ENCODE results near the gene NRXN3. TPM values are rescaled to one million over a fixed set of nuclear protein-coding genes. Genes with fewer than 3 reads are reported as not detected.

Gene NRXN3
- total RNA-seq, 3 donors from 2014 or later: 2.1 to 27.3 (median 2.6) TPM

DNA sequence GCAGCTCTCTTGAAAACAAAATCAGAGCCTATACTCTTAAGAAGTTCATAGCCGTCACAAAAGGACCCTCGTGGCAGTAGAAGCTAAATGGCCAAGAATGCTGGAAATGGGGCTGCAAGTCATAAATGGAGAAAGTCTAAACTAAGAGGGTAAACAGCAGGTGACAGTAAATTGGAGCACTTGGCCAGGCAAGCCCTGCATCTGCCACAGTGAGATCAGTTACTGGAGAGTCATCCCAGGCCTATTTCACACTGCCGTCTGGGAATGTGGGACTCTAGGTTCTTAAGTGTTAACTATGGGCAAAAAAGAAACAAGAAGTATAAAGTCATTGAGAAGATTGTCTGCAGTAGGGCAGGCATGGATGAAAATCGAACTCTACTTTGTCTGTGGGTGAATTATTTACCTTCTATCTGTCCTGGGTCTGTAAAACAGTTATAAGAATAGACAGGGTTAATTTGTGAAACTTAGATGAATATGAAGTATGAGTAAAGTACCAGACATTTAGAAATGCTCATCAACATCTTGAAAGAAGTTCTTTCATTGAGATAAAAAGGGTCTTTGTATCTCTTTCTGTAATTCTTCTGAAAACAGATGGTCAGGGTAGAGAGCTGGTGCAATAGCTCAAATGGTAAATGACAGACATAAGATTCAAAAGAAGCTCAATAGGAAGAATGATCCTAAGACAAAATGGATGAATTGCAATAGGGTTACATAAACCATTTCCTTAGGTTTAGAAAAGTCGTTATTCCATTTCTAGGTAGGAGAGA lies 1248.7 kb downstream of the NRXN3 start:
- DNase-seq: no peak
- Histone ChIP-seq H3K9me3 (no peaks in the 10 kb centered on the region), H3K4me3 (no peak overlapping the region), H3K36me3 (ENCODE audit: low read depth) (no peaks in the 10 kb centered on the region), H3K4me1 (ENCODE audit: low read depth) (no peaks in the 10 kb centered on the region)
- intact Hi-C loops (cut with DNase I, micrococcal nuclease): no loop called here
- TF ChIP-seq, protein P1, sequence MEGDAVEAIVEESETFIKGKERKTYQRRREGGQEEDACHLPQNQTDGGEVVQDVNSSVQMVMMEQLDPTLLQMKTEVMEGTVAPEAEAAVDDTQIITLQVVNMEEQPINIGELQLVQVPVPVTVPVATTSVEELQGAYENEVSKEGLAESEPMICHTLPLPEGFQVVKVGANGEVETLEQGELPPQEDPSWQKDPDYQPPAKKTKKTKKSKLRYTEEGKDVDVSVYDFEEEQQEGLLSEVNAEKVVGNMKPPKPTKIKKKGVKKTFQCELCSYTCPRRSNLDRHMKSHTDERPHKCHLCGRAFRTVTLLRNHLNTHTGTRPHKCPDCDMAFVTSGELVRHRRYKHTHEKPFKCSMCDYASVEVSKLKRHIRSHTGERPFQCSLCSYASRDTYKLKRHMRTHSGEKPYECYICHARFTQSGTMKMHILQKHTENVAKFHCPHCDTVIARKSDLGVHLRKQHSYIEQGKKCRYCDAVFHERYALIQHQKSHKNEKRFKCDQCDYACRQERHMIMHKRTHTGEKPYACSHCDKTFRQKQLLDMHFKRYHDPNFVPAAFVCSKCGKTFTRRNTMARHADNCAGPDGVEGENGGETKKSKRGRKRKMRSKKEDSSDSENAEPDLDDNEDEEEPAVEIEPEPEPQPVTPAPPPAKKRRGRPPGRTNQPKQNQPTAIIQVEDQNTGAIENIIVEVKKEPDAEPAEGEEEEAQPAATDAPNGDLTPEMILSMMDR (IDR thresholded peaks at IDR 0.05): no peak
- no peak for ATAC-seq

DNA sequence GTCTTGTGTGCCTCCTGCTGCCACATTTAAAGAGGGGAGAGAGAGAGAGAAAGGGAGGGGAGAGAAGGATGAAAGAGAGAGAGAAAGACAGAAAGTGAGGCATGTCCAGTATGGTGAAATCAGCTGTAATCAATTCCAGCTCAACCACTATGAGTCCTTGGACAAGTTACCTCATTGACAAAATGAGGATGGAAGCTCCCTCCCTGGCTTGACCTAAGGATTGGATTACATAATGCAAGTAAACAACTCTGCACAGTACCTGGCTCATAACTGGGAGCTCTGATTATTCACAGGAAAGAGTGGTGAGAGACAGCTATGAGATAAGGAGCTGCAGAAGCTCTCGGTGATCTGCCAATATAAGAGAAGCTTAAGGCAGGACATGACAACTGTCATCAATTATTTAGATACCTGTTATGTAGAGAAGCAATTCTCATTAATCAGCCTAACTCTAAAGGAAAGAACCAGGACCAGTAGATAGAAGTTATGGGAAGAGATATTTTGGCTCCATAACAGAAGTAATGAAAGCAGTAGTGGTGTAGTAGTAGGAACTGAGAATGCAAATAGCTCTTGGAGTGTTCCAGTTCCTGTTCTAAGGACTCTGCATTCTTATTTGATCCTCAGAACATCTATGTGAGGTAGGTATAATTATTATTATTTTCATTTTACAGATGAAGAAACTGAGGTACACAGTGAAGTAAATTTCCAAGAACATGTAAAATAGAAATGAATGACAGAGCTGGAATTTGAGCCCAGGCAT lies 1249.6 kb downstream of the NRXN3 start:
- intact Hi-C loops (cut with DNase I, micrococcal nuclease): no loop called here
- TF ChIP-seq, protein P1 (IDR thresholded peaks at IDR 0.05): no peak
- Histone ChIP-seq H3K9me3 (no peaks in the 10 kb centered on the region), H3K4me1 (ENCODE audit: low read depth) (no peaks in the 10 kb centered on the region), H3K4me3 (no peak overlapping the region), H3K36me3 (ENCODE audit: low read depth) (no peaks in the 10 kb centered on the region)
- no peak for ATAC-seq
- DNase-seq: no peak

DNA sequence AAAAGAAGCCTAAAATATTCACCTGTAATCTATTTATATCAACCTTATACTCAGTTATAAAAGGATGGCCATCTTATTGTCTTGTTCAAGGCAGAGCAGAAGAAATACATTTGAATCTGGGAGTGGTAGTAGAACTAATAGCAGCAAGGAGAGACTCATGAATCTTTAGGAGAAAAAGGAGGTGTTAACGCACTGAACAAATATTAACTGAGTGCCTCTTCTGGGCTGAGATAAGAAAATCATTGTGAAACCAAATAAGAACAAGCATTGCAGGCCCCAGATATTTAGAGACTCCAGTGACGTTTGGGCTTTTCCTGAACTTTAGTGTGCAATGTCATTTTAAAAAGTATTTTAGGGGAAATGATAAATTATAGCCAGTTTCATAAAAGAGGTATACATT lies 1250.6 kb downstream of the NRXN3 start:
- TF ChIP-seq, protein P1 (IDR thresholded peaks at IDR 0.05): no peak
- H3K36me3 ChIP-seq (ENCODE audit: low read depth): no peaks in the 10 kb centered on the region
- no peak for ATAC-seq
- no peaks in the 10 kb centered on the region for H3K4me1 ChIP-seq (ENCODE audit: low read depth)
- intact Hi-C loops (cut with DNase I, micrococcal nuclease): no loop called here
- H3K4me3 ChIP-seq: no peak overlapping the region
- no peaks in the 10 kb centered on the region for H3K9me3 ChIP-seq
- no peak for DNase-seq

DNA sequence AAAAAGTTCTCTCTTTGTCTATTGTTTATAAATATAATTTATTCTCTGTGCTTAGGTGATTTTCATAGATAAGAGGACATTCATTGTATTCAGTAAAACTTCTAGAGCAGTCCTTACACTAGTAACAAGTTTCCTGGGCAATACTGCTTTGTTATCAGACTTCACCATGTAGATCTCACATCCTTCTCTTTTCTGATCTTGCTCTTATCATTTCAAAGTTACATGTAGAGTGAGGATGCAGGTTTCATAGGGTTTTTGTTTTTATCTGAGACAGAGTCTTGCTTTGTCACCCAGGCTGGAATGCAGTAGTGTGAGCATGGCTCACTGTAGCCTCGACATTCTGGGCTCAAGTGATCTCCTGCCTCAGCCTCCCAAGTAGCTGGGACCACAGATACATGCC lies 1251.6 kb downstream of the NRXN3 start:
- DNase-seq: no peak
- Histone ChIP-seq H3K4me3 (no peak overlapping the region), H3K4me1 (ENCODE audit: low read depth) (no peaks in the 10 kb centered on the region), H3K36me3 (ENCODE audit: low read depth) (no peaks in the 10 kb centered on the region), H3K9me3 (no peaks in the 10 kb centered on the region)
- no peak for ATAC-seq
- TF ChIP-seq, protein P1 (IDR thresholded peaks at IDR 0.05): no peak
- intact Hi-C loops (cut with DNase I, micrococcal nuclease): no loop called here

DNA sequence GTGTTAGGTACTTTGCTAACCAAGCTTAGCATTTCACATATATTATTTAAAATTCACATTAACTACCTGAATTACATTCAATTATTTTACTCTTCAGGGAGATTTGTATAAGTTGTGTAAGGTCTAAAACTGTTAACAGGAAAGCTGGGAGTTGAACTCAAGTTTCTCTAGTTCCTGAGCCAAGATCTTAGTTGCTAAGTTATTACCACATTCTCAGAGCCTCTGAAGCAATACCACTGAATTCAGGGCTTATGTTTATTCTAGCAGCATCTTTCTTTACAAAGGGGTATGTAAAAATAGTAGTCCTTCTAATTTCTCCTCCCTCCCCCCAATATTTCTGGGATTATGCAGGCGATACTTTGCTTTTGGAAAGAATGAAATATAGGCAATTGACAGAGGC lies 1254.3 kb downstream of the NRXN3 start:
- Histone ChIP-seq H3K9me3 (no peaks in the 10 kb centered on the region), H3K36me3 (ENCODE audit: low read depth) (no peaks in the 10 kb centered on the region), H3K4me1 (ENCODE audit: low read depth) (no peaks in the 10 kb centered on the region), H3K4me3 (no peak overlapping the region)
- ATAC-seq (no peak), DNase-seq (no peak)
- TF ChIP-seq, protein P1 (IDR thresholded peaks at IDR 0.05): no peak
- intact Hi-C loops (cut with DNase I, micrococcal nuclease): no loop called here
